Ascending aorta (tissue), 2 donors: ENCODE results near the gene SKI. TPM values are rescaled to one million over a fixed set of nuclear protein-coding genes. Genes with fewer than 3 reads are reported as not detected.

Experiments used
- DNase-seq, 2 donors: peaks; one replicate each; pipeline ENCODE4 v3.0.0-alpha.2; 2019; ENCODE audit warnings: low spot score in 2 of 2
- H3K27ac ChIP-seq, 2 donors: fragments of 200-600 bp; sonication (generic); one replicate each; pipeline ENCODE4 v1.5.1; 2016 to 2017; ENCODE audit warnings: mild to moderate bottlenecking in 1 of 2
- H3K27me3 ChIP-seq: fragments of 200-600 bp; sonication (generic); one replicate; pipeline ENCODE4 v1.5.1; 2017
- H3K36me3 ChIP-seq, 2 donors: fragments of 200-600 bp; sonication (generic); one replicate each; pipeline ENCODE4 v1.5.1; 2016
- H3K4me1 ChIP-seq, 2 donors: fragments of 200-600 bp; sonication (generic); one replicate each; pipeline ENCODE4 v1.5.1; 2016 to 2017; ENCODE audit warnings: mild to moderate bottlenecking in 1 of 2
- H3K4me3 ChIP-seq, 2 donors: fragments of 200-600 bp; sonication (generic); one replicate each; pipeline ENCODE4 v1.5.1; 2016 to 2017; ENCODE audit warnings: mild to moderate bottlenecking in 1 of 2
- H3K9me3 ChIP-seq, 2 donors: fragments of 200-600 bp; sonication (generic); one replicate each; pipeline ENCODE4 v1.5.1; 2016
- intact Hi-C: fragments of 100-400 bp; cut with DNase I; formaldehyde crosslinking; loops from one replicate; pipeline ENCODE4 v1.15.1; 2023
- total RNA-seq: library from RNA; depleted of rRNA; stranded (reverse); fragments of >200 nt; gene quantifications from one replicate; pipeline ENCODE4 v1.1.0, GENCODE V29; 2016
- TF ChIP-seq, protein P1 (sequence below), 3 experiments: fragments of 200-600 bp in 2 of 3; fragments of 450-650 bp in 1 of 3; sonication (generic) in 2 of 3; IDR thresholded peaks; one replicate each; pipeline ENCODE4 v1.5.1; 2016 to 2019; ENCODE audit warnings: antibody characterized with exemption in 3 of 3, mild to moderate bottlenecking in 1 of 3, moderate library complexity in 1 of 3

The SKI gene
- total RNA-seq, 1 donor from 2014 or later, result 139 TPM

DNA sequence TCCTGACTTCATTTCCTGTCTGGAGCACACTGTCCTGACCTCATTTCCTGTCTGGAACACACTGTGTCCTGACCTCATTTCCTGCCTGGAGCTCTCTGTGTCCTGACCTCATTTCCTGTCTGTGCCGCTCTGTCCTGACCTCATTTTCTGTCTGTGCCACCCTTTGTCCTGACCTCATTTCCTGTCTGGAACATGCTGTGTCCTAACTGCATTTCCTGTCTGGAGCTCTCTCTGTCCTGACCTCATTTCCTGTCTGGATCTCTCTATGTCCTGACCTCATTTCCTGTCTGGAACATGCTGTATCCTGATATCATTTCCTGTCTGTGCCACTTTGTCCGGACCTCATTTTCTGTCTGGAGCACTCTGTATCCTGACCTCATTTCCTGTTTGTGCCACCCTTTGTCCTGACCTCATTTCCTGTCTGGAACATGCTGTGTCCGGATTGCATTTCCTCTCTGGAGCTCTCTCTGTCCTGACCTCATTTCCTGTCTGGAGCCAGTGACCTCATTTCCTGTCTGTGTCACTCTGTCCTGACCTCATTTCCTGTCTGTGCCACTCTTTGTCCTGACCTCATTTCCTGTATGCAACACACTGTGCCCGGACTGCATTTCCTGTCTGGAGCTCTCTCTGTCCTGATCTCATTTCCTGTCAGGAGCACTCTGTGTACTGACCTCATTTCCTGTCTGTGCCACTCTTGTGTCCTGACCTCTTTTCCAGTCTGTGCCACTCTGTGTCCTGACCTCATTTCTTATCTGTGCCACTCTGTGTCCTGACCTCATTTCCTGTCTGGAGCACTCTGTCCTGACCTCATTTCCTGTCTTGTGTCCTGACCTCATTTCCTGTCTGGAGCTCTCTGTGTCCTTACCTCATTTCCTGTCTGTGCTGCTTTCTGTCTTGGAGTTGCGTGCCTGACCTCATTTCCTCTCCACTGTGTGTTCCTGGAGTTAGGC, 27.6 kb downstream of the SKI start:
- peak overlapping the region; percentile 83 to 89 for H3K27ac ChIP-seq
- peak in 1 of 2 donors; percentile 88 for DNase-seq
- no peaks in the 10 kb centered on the region for H3K27me3 ChIP-seq
- peaks cover 0 to 9% of the 10 kb centered on the region in 2 donors for H3K36me3 ChIP-seq
- peaks cover 17 to 79% of the 10 kb centered on the region in 2 donors for H3K4me1 ChIP-seq
- intact Hi-C loops, result no loop called here
- no peak overlapping the region for H3K4me3 ChIP-seq
- TF ChIP-seq, protein P1, sequence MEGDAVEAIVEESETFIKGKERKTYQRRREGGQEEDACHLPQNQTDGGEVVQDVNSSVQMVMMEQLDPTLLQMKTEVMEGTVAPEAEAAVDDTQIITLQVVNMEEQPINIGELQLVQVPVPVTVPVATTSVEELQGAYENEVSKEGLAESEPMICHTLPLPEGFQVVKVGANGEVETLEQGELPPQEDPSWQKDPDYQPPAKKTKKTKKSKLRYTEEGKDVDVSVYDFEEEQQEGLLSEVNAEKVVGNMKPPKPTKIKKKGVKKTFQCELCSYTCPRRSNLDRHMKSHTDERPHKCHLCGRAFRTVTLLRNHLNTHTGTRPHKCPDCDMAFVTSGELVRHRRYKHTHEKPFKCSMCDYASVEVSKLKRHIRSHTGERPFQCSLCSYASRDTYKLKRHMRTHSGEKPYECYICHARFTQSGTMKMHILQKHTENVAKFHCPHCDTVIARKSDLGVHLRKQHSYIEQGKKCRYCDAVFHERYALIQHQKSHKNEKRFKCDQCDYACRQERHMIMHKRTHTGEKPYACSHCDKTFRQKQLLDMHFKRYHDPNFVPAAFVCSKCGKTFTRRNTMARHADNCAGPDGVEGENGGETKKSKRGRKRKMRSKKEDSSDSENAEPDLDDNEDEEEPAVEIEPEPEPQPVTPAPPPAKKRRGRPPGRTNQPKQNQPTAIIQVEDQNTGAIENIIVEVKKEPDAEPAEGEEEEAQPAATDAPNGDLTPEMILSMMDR (IDR thresholded peaks at IDR 0.05), result no peak
- H3K9me3 ChIP-seq, result peaks cover 0 to 8% of the 10 kb centered on the region in 2 donors

DNA sequence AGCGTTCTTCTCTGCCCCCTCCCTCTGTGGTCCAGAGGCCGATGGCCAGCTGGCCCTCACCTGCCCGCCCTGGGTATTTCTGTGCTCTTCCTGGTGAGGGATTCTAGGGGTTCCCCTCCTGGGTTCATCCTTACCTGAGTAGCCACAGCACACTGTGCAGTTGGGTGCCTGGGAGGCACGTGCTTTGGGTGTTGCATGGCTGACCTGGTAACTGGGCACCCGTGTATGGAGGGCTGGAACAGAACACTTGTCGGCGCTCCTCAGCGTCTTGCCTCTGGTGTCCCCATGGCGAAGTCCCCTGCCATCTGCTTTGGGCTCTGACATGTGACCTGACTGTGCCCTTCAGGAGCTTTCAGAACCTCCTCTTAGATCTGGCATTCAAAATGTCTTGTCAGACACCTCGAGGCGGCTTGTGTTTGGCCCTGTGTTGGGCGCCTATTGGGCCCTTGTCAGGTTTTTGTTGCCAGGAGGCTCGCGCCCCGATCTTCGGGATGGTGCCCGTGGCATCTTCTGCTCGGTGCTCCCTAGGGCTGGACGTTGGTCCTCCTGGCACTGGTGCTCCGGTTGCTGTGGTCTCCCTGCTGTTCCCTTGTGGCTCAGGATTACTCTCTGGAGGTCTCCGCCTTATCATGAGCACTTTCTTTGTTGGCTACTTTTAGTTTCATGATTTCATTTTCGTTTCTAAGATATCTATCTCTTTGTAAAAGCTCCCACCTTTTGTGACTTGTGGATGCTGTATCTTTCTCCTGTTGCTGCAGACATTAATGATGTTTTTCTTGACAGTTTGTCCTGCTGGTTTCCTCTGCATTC, 28.5 kb downstream of the SKI start:
- Histone ChIP-seq H3K27me3 (no peaks in the 10 kb centered on the region), H3K9me3 (peaks cover 0 to 8% of the 10 kb centered on the region in 2 donors), H3K4me3 (no peak overlapping the region), H3K27ac (peak overlapping the region; percentile 83 to 89), H3K36me3 (peaks cover 0 to 9% of the 10 kb centered on the region in 2 donors), H3K4me1 (peaks cover 9 to 72% of the 10 kb centered on the region in 2 donors)
- intact Hi-C loops, result no loop called here
- no peak for DNase-seq
- TF ChIP-seq, protein P1 (IDR thresholded peaks at IDR 0.05), result no peak

DNA sequence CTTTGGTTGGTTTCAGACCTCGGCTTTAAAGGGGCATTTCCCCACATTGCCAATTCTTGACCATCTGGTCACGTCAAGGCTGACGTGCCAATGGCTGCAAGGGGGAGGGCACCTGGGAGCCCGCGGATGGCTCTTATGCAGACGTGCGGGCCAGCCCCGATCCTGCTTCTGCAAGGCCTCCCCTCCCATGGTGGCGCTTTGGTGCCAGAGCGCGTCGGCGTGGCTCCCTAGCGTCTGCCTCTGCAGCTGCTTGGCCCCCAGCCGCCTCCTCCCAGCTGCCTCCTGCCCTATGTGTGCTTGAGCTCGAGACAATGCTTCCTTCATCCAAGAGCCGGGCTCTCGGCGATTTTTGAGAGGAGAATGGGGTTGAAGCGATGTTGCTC, 29.1 kb downstream of the SKI start:
- Histone ChIP-seq H3K4me3 (no peak overlapping the region), H3K36me3 (peaks cover 0 to 9% of the 10 kb centered on the region in 2 donors), H3K27me3 (no peaks in the 10 kb centered on the region), H3K27ac (peak overlapping the region; percentile 83 to 89), H3K9me3 (peaks cover 0 to 8% of the 10 kb centered on the region in 2 donors), H3K4me1 (peaks cover 6 to 69% of the 10 kb centered on the region in 2 donors)
- intact Hi-C loops, result no loop called here
- no peak for DNase-seq
- TF ChIP-seq, protein P1 (IDR thresholded peaks at IDR 0.05), result no peak

DNA sequence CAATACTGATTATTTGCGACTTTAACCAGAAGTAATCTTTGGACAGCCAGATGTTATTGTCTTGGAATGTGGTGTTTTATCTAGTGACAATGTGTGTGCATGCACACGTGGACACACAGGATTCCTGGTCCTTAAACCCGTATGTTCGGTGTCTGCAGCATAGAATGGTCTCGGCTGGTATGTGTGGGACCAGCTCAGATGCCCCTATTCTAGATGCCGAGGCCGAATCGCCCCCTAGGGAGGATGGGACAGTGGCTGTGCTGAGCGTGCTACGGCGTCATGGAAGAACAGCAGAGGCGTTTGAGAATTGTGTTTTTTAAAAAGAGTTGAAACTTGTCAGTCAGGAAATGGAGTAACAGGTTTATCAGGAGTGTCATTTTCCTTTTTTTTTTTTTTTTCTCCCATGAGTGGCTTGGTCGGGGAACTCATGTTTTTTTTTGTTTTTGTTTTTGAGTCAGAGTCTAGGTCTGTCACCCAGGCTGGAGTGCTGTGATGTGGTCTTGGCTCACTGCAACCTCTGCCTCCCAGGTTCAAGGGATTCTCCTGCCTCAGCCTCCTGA, 30.1 kb downstream of the SKI start:
- peaks cover 0 to 9% of the 10 kb centered on the region in 2 donors for H3K36me3 ChIP-seq
- intact Hi-C loops, result no loop called here
- H3K4me1 ChIP-seq, result peaks cover 6 to 64% of the 10 kb centered on the region in 2 donors
- H3K27ac ChIP-seq, result peak overlapping the region; percentile 83 to 89
- H3K4me3 ChIP-seq, result no peak overlapping the region
- H3K9me3 ChIP-seq, result peaks cover 0 to 8% of the 10 kb centered on the region in 2 donors
- no peak for DNase-seq
- H3K27me3 ChIP-seq, result no peaks in the 10 kb centered on the region
- TF ChIP-seq, protein P1 (IDR thresholded peaks at IDR 0.05), result no peak

DNA sequence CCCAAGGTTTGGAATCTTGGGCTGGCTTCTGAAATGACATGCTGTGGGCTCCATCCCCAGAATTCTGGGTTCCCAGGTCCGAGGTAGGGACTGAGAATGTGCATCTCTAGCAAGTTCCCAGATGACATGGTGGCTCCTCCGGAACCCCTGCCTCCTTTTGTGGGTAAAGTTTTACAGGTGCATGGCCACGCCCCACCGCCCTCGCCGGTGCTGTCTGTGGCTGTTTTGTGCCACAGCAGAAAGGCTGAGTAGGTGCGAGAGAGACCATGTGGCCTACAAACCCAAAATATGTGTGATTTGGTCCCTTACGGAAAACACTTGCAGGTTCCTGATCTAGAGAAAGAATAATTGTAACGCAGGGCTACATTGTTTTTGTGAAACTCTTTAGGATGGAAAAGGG, 30.9 kb downstream of the SKI start:
- Histone ChIP-seq H3K4me1 (peaks cover 2 to 57% of the 10 kb centered on the region in 2 donors), H3K27ac (peak overlapping the region; percentile 83 to 89), H3K27me3 (no peaks in the 10 kb centered on the region), H3K9me3 (peaks cover 0 to 8% of the 10 kb centered on the region in 2 donors), H3K4me3 (no peak overlapping the region), H3K36me3 (peaks cover 0 to 4% of the 10 kb centered on the region in 2 donors)
- intact Hi-C loops, result no loop called here
- no peak for DNase-seq
- TF ChIP-seq, protein P1 (IDR thresholded peaks at IDR 0.05), result no peak
